BE2C (cell line): Measurements from ENCODE around the gene LYRM4.

Experiments used
- DNase-seq: peaks from one replicate; pipeline ENCODE4 v3.0.0-alpha.2; 2020
- H3K27me3 ChIP-seq: fragments of 250-450 bp; sonication (Bioruptor Pico); 2 replicates; pipeline ENCODE4 v1.5.1; 2020; ENCODE audit warnings: mild to moderate bottlenecking
- H3K36me3 ChIP-seq: fragments of 250-450 bp; sonication (Bioruptor Pico); 2 replicates; pipeline ENCODE4 v1.5.1; 2020; ENCODE audit warnings: mild to moderate bottlenecking
- H3K4me1 ChIP-seq: fragments of 250-450 bp; sonication (Bioruptor Pico); 2 replicates; pipeline ENCODE4 v1.5.1; 2020
- H3K4me3 ChIP-seq: 2 replicates; pipeline ENCODE4 v1.5.1; 2011; ENCODE audit warnings: low read depth, low read length
- H3K9me3 ChIP-seq: fragments of 250-450 bp; sonication (Bioruptor Pico); 2 replicates; pipeline ENCODE4 v1.5.1; 2020
- TF ChIP-seq, protein P1 (sequence below): IDR thresholded peaks from 2 replicates; pipeline ENCODE4 v1.5.1; 2012; ENCODE audit warnings: mild to moderate bottlenecking, low read depth, low read length

Gene LYRM4

DNA sequence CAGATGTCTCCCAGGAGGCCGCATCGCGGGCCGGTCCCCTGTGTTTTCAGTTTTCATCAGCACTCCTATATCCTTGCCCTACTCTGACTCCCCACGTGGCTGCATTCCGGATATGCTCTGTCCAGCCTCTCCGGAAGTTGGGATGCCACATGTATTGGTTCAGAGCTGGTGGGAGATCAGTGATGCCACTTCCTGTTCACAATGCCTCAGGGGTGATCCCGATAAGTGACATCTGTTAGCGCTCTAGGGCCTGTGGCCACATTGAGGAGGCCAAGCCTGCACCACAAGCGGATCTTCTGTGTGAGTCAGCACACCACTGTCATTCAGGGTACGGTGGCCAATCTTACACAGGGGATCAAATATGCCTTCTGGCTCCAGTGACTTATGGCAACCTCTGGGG lies 117.8 kb downstream of the LYRM4 start:
- Histone ChIP-seq H3K36me3 (no peaks in the 10 kb centered on the region), H3K4me3 (no peak overlapping the region), H3K9me3 (no peaks in the 10 kb centered on the region), H3K4me1 (no peaks in the 10 kb centered on the region), H3K27me3 (no peaks in the 10 kb centered on the region)
- TF ChIP-seq, protein P1, sequence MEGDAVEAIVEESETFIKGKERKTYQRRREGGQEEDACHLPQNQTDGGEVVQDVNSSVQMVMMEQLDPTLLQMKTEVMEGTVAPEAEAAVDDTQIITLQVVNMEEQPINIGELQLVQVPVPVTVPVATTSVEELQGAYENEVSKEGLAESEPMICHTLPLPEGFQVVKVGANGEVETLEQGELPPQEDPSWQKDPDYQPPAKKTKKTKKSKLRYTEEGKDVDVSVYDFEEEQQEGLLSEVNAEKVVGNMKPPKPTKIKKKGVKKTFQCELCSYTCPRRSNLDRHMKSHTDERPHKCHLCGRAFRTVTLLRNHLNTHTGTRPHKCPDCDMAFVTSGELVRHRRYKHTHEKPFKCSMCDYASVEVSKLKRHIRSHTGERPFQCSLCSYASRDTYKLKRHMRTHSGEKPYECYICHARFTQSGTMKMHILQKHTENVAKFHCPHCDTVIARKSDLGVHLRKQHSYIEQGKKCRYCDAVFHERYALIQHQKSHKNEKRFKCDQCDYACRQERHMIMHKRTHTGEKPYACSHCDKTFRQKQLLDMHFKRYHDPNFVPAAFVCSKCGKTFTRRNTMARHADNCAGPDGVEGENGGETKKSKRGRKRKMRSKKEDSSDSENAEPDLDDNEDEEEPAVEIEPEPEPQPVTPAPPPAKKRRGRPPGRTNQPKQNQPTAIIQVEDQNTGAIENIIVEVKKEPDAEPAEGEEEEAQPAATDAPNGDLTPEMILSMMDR, result no peak
- no peak for DNase-seq

DNA sequence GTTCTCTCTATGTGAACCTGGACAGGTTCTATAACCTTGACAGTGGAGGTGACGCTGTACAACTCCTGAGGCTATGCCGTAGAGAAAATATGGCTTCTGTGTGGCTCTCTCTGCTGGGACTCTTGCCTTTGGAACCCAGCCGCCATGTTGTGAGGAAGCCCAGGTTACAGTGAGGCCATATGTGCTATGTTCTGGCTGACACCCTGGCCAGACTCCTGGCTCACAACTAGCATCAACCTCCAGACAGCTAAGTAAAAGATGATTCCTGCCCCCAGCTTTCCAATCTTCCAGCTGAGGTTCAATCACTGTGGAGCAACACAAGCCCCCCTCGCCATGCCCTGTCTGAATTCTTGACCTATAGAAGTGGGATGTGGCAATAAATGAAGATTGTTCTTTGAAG lies 118.6 kb downstream of the LYRM4 start:
- TF ChIP-seq, protein P1, result no peak
- DNase-seq, result no peak
- H3K4me1 ChIP-seq, result no peaks in the 10 kb centered on the region

DNA sequence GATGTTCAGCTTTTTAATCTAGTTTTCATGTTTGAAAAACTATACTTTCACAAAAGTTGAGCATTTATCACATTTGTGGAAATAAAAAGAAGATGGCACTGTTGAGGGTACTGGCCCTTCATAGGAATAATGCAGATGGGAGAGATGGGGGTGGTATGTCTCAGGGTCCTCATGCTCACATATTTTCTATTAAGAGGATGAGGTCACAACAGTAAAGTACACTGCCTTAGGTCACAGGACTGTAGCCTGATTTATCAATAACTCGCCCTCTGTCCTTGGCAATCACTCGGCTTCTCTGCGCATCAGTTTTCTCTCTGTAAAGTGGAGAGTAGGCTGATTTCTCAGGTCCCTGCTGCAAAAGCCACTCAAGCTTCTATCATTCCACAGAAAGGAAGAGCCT lies 119.7 kb downstream of the LYRM4 start:
- H3K4me1 ChIP-seq, result no peaks in the 10 kb centered on the region
- no peak overlapping the region for H3K4me3 ChIP-seq
- no peak for DNase-seq
- no peaks in the 10 kb centered on the region for H3K27me3 ChIP-seq
- TF ChIP-seq, protein P1, result no peak
- H3K36me3 ChIP-seq, result no peaks in the 10 kb centered on the region
- no peaks in the 10 kb centered on the region for H3K9me3 ChIP-seq

More for the DNA sequence above, 118.6 kb downstream of the LYRM4 start:
- Histone ChIP-seq H3K36me3 (no peaks in the 10 kb centered on the region), H3K4me3 (no peak overlapping the region), H3K9me3 (no peaks in the 10 kb centered on the region), H3K27me3 (no peaks in the 10 kb centered on the region)

DNA sequence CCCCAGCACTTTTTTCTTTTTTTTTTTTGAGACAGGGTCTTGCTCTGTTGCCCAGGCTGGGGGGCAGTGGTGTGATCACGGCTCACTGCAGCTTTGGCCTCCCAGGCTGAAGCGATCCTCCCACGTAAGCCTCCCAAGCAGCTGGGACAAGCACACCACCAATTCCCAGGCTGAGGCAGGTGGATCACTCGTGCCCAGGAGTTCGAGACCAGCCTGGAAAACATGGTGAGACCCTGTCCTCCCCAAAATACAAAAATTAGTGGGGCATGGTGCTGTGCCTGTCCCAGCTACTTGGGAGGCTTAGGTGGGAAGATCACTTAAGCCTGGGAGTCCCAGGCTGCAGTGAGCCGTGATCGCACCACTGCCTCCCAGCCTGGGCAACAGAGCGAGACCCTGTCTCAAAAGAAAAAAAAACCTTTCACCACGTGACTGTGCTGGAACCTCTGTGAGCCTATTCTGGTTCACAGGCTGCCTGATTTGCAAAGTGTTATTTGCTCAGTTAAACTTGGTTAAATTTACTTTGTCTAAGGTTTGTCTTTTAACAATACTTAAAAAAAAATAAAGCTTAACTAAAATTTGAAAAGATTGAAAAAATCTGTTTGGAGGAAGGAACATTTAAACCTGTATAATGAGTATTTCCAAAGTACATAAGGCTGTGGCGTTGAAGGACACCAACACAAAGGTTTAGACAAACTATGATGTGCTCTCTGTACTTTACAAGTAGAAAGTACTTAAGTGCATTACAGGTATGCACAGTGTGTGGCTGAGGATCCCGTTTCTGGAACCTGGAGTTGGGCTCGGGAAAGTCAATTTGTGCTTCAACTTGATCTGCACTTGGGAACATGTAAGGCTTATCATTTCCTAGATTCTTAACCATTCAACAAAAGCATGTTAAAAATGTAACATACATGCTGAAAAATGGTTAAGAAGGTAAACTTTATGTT lies 120.7 kb downstream of the LYRM4 start:
- DNase-seq, result no peak
- Histone ChIP-seq H3K9me3 (no peaks in the 10 kb centered on the region), H3K4me1 (no peaks in the 10 kb centered on the region), H3K4me3 (no peak overlapping the region), H3K36me3 (no peaks in the 10 kb centered on the region), H3K27me3 (no peaks in the 10 kb centered on the region)
- TF ChIP-seq, protein P1, result no peak

DNA sequence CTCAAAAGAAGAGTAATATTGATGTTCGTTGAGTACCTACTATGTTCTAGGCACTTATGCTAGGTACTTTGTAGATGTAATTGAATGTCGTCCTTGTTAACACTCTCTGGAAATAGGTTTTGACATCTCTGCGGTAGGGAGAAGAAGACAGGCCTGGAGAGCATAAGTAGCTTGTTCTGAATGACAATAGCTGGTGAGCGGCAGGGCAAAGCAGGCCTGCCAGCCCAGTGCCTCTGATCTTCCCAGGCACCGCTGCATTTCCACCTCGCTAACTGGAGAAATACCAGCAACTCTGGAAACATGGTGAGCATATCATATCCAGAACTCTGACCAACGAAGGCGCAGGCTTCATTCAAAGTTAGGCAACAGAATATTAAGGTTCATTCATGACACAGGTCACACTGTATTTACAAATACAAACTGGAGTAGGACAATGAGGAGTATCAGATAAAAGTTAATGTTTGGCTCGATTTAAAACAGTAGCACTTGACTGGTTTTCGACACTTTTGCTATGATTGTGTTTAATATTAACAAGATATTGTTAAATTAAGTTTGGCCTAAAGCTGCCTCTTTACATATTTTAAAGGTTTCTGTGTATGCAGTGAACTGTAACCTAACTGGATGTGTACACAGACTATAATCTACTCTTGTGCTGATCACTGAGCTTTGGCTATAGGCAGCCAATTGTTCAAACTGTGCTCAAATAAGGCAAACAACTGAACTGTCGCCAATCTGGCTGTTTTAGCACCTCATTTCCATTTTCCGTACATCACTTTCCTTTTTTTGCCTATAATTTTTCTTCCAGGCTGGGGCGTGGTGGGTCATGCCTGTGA lies 121.5 kb downstream of the LYRM4 start:
- Histone ChIP-seq H3K36me3 (no peaks in the 10 kb centered on the region), H3K27me3 (no peaks in the 10 kb centered on the region), H3K4me1 (no peaks in the 10 kb centered on the region), H3K9me3 (no peaks in the 10 kb centered on the region), H3K4me3 (no peak overlapping the region)
- DNase-seq, result no peak
- TF ChIP-seq, protein P1, result no peak
